Uterus (tissue), 4 donors: ENCODE measurements around the gene ATXN10. TPM values are rescaled to one million over a fixed set of nuclear protein-coding genes. Genes with fewer than 3 reads are reported as not detected.
A peak's percentile ranks its signal among the peaks of the same experiment; 100 is the strongest.

ENCODE experiments used
- DNase-seq, 2 donors: peaks; one replicate each; pipeline ENCODE4 v3.0.0-alpha.2; 2019 to 2020
- H3K27ac ChIP-seq, 2 donors: fragments of 200-600 bp; sonication (generic); 1 replicate in 1 of 2; 2 replicates in 1 of 2; pipeline ENCODE4 v1.5.1; 2016 to 2018
- H3K27me3 ChIP-seq, 2 donors: fragments of 200-600 bp; sonication (generic); one replicate each; pipeline ENCODE4 v1.5.1; 2018 to 2019; ENCODE audit warnings: control low read depth in 1 of 2
- H3K36me3 ChIP-seq, 2 donors: fragments of 200-600 bp; sonication (generic); one replicate each; pipeline ENCODE4 v1.5.1; 2019; ENCODE audit warnings: control low read depth in 1 of 2
- H3K4me1 ChIP-seq, 2 donors: fragments of 200-600 bp; sonication (generic); one replicate each; pipeline ENCODE4 v1.5.1; 2018 to 2019; ENCODE audit warnings: control low read depth in 1 of 2
- H3K4me3 ChIP-seq, 2 donors: fragments of 200-600 bp; sonication (generic); 1 replicate in 1 of 2; 2 replicates in 1 of 2; pipeline ENCODE4 v1.5.1; 2018 to 2019; ENCODE audit warnings: mild to moderate bottlenecking in 1 of 2
- H3K9me3 ChIP-seq, 2 donors: fragments of 200-600 bp; sonication (generic); one replicate each; pipeline ENCODE4 v1.5.1; 2019; ENCODE audit warnings: control low read depth in 1 of 2
- POLR2A ChIP-seq, 2 donors: fragments of 450-650 bp; IDR thresholded peaks; one replicate each; pipeline ENCODE4 v1.6.1; 2016; ENCODE audit warnings: antibody characterized with exemption in 2 of 2, mild to moderate bottlenecking in 1 of 2, moderate library complexity in 1 of 2
- intact Hi-C: fragments of 100-400 bp; cut with DNase I; formaldehyde crosslinking; loops from one replicate; pipeline ENCODE4 v1.15.1; 2023; ENCODE audit warnings: low total_unique reads
- total RNA-seq, 4 donors: library from RNA; depleted of rRNA in 3 of 4; stranded (reverse); fragments of >200 nt in 3 of 4; gene quantifications; one replicate each; pipeline versions ENCODE4 v1.1.0 to v1.2.4, GENCODE V29; 2014 to 2023
- TF ChIP-seq, protein P1 (sequence below), 4 experiments: fragments of 200-600 bp in 2 of 4; fragments of 450-650 bp in 2 of 4; sonication (generic) in 2 of 4; IDR thresholded peaks; one replicate each; pipeline ENCODE4 v1.5.1; 2016 to 2019; ENCODE audit warnings: antibody characterized with exemption in 4 of 4, mild to moderate bottlenecking in 2 of 4, moderate library complexity in 1 of 4
- donor health status: DM: yes; HTN: yes; CAD: no.

The ATXN10 gene
- total RNA-seq, 4 donors from 2014 or later, result 251 to 258 (median 253) TPM

- H3K4me1 ChIP-seq, result peaks cover 0 to 4% of the 10 kb centered on the region in 2 donors
- no peaks in the 10 kb centered on the region for H3K36me3 ChIP-seq
- DNase-seq, result peak in 1 of 2 donors; percentile 10
- no peaks in the 10 kb centered on the region for H3K27me3 ChIP-seq
- intact Hi-C loops, result no loop called here
- TF ChIP-seq, protein P1, sequence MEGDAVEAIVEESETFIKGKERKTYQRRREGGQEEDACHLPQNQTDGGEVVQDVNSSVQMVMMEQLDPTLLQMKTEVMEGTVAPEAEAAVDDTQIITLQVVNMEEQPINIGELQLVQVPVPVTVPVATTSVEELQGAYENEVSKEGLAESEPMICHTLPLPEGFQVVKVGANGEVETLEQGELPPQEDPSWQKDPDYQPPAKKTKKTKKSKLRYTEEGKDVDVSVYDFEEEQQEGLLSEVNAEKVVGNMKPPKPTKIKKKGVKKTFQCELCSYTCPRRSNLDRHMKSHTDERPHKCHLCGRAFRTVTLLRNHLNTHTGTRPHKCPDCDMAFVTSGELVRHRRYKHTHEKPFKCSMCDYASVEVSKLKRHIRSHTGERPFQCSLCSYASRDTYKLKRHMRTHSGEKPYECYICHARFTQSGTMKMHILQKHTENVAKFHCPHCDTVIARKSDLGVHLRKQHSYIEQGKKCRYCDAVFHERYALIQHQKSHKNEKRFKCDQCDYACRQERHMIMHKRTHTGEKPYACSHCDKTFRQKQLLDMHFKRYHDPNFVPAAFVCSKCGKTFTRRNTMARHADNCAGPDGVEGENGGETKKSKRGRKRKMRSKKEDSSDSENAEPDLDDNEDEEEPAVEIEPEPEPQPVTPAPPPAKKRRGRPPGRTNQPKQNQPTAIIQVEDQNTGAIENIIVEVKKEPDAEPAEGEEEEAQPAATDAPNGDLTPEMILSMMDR (IDR thresholded peaks at IDR 0.05), result no peak
- no peak for TF ChIP-seq POLR2A (IDR thresholded peaks at IDR 0.05)
- no peak overlapping the region for H3K4me3 ChIP-seq
- no peak overlapping the region for H3K27ac ChIP-seq
- no peaks in the 10 kb centered on the region for H3K9me3 ChIP-seq
Measured at GRCh38 chr22:45880091-45880715, 208.6 kb downstream of the ATXN10 start.

DNA sequence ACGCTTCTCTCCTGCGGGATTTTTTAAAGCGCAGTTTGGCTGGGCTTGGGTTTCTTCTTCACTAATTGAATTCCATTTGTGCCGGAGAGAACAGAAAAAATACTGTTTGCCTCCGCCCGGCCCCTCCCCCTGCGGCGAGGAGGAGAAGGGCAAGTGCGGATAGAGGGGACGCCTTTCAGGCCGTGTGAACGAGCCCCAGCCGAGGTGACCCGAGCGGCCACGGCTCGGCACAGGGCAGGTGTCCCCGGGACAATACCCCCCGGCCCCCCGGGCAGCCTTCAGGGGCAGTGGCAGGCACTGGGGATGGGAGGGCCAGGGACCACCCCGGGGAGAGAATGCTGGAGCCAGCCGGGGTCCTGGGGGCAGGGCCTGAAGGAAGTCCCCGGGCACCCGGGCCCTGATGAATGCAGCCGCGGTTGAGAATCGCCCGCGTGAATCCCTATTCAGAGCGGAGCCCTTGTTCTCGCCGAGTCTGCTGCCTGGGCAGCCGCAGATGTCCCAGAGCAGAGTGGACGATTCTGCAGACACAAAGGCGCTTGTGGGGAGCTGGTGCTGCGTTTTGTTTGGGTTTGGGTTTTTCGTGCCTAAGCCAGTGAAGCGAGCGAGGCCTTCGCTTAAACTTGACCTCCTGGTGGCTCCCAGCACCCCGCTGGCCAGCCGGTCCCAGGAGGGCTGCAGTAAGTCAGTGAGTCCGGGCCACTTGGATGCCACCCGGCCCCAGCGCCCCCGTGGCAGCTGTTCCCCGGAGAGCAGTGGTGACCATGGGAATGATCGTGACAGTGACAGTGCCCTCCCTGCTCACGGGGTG is 209.3 kb downstream of the ATXN10 start:
- H3K4me1 ChIP-seq, result peaks cover 0 to 4% of the 10 kb centered on the region in 2 donors
- no peaks in the 10 kb centered on the region for H3K9me3 ChIP-seq
- no peak for DNase-seq
- intact Hi-C loops, result no loop called here
- no peak overlapping the region for H3K27ac ChIP-seq
- H3K36me3 ChIP-seq, result no peaks in the 10 kb centered on the region
- no peaks in the 10 kb centered on the region for H3K27me3 ChIP-seq
- H3K4me3 ChIP-seq, result no peak overlapping the region
- TF ChIP-seq, protein P1 (IDR thresholded peaks at IDR 0.05), result no peak
- no peak for TF ChIP-seq POLR2A (IDR thresholded peaks at IDR 0.05)

GRCh38 chr22:45881524-45881875 is 209.9 kb downstream of the ATXN10 start:
- H3K4me3 ChIP-seq, result no peak overlapping the region
- peak in 1 of 2 donors; percentile 11 for DNase-seq
- no peaks in the 10 kb centered on the region for H3K36me3 ChIP-seq
- intact Hi-C loops, result no loop called here
- no peak for TF ChIP-seq POLR2A (IDR thresholded peaks at IDR 0.05)
- TF ChIP-seq, protein P1 (IDR thresholded peaks at IDR 0.05), result no peak
- H3K27me3 ChIP-seq, result no peaks in the 10 kb centered on the region
- H3K4me1 ChIP-seq, result peaks cover 0 to 4% of the 10 kb centered on the region in 2 donors
- no peak overlapping the region for H3K27ac ChIP-seq
- no peaks in the 10 kb centered on the region for H3K9me3 ChIP-seq

- H3K27me3 ChIP-seq, result no peaks in the 10 kb centered on the region
- no peaks in the 10 kb centered on the region for H3K36me3 ChIP-seq
- DNase-seq, result peak in 1 of 2 donors; percentile 10
- H3K4me1 ChIP-seq, result peaks cover 0 to 4% of the 10 kb centered on the region in 2 donors
- no peak overlapping the region for H3K4me3 ChIP-seq
- H3K9me3 ChIP-seq, result no peaks in the 10 kb centered on the region
- intact Hi-C loops, result no loop called here
- TF ChIP-seq POLR2A (IDR thresholded peaks at IDR 0.05), result no peak
- TF ChIP-seq, protein P1 (IDR thresholded peaks at IDR 0.05), result no peak
- H3K27ac ChIP-seq, result no peak overlapping the region
Measured at GRCh38 chr22:45882881-45883810, 211.5 kb downstream of the ATXN10 start.
